CD4-positive, alpha-beta T cell treated with Interleukin-12 subunit alpha and Interleukin-12 subunit beta, for 1 hour (primary cell): ENCODE measurements around the gene SCRG1.

ENCODE experiments used
- DNase-seq: peaks from one replicate; pipeline ENCODE4 v3.0.0-alpha.2; 2020

The SCRG1 gene

DNA sequence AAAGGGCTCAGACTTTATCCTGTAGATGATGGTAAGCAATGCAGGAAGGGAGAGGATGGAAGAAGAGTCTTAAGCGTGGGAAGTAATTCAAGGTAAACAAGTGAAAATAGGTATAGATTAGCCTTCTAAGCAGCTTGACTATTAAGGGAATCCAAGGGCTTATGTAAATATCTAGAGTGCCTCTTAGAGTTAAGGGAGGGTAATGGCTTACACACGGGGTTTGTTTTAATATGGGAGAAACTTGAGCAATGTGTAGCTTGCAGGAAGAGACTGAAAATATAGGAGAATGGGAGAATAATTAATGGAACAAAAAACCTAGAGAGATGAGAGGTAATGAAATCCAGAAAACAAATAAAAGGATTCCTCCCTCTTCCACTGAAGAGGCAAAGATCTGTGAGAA lies 41.0 kb downstream of the SCRG1 start:
- no peak for DNase-seq

DNA sequence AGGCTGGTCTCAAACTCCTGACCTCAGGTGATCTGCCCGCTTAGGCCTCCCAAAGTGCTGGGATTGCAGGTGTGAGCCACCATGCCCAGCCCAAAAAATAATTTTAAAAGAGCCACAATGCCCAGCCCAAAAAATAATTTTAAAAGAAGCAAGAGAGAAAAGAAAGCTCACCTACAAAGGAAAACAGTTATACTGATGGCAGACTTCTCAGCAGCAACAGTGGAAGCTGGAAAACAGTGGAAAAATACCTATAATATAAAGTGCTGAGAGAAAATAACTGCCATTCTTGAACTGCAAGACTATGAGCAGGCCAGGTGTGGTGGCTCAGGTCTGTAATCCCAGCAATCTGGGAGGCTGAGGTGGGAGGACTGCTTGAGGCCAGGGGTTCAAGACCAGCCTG lies 51.4 kb downstream of the SCRG1 start:
- no peak for DNase-seq

DNA sequence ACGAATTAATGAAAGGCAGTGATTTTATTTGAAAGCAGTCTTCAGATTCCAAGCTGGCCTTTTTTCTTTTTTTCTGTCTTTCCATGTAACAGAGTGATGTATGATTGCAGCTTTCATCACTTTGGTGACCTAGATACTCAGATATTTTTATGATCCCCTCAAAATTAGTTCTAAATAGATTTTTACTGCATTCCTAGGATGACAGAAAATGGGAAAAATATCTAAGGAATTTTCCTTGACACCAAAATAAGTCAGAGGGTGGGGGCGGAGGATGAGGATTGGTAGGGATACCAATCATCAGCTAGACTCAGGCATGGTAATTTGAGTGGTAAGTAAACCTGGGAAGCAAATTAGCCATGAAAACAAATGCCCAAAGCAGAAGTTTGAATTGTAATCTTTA lies 52.8 kb downstream of the SCRG1 start:
- no peak for DNase-seq

DNA sequence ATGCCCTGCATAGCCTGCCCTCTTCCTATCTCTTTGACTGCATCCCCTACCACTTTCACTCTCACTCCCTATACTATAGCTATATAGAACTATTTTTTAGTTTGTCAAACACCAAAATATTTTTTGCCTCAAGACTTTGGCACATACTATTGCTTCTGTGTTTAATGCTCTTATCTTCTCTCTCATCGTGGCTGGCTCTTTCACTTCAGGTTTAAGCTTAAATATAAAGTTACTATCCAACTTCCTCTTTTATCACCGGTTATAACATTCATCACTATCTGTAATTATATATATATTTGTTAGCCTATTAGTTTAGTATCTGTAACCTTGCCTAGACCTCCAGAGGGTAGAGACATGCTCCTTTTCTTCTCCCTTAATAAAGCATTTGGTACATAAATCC lies 53.3 kb downstream of the SCRG1 start:
- no peak for DNase-seq

GRCh38 chr4:173343832-173344397 lies 55.0 kb downstream of the SCRG1 start:
- no peak for DNase-seq

DNA sequence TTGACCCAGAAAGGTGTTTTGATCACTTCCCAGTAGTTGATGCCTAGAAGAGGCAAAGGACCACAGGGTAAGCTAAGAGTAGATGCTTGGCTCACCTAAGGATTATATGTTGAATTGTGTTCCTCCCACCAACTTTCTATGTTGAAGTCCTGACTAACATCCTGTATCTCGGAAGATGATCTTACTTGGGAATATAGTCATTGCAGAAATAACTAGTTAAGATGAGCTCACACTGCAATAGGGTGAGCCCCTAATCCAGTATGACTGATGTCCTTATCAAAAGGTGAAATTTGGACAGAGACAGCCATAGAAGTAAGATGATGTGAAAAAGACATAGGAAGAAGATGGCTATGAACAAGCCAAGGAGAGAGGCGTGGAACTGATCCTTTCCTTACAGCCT lies 61.5 kb downstream of the SCRG1 start:
- DNase-seq = no peak

DNA sequence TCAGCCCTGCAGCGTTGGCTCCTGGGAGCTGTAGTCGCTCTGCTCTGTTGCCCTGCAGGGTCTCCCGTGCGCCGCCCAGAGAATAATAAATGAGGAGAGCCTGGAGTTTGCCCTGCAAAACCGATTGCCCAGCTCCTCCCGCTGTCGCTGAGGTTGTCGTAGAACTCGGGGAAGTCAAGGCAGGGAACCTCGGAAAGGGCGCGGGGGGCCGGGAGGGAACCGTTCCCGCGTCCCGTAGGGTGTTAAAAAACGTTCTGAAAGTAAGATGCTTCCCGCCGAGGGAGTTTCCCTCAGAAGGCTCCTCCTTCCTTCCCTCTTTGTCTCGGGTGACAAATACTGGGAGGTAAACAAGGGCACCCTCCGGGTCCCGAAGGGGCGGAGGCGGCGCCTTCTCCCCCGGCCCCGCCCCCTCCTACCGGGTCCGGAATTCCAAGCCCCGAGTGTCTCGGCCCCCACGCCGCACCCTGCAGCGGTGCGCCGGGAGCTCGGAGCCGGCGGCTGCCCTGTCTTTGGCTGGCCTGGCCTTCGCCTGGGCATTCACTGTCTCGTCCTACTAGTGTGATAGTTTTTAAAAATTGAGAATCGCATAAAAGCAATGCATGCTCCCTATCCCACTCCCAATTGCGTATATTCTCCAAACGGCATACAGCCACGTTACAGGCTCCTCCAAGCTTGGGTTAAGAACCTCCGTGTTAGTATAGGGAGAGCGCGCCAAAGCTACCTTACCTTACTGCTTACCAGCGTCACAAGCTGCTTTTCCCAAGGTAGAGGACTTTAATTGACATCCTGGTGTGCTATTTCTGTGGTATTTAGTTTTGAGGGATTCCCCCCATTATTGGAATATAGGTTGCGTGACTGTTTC lies 63.8 kb downstream of the SCRG1 start:
- peak; percentile 27 for DNase-seq
